GM12878 (cell line): Measurements from ENCODE around the gene PQBP1. TPM values are rescaled to one million over a fixed set of nuclear protein-coding genes. Genes with fewer than 3 reads are reported as not detected.
A peak's percentile ranks its signal among the peaks of the same experiment; 100 is the strongest.

Source experiments
- ATF7 ChIP-seq: fragments of 450-650 bp; IDR thresholded peaks from 2 replicates; pipeline ENCODE4 v1.6.1; 2016; ENCODE audit warnings: low read depth, mild to moderate bottlenecking
- BCLAF1 ChIP-seq: fragments of 450-650 bp; IDR thresholded peaks from 2 replicates; pipeline ENCODE4 v1.6.1; 2017; ENCODE audit warnings: antibody characterized with exemption, mild to moderate bottlenecking, moderate library complexity
- BHLHE40 ChIP-seq, 2 experiments: fragments of 450-650 bp in 1 of 2; IDR thresholded peaks; 2 replicates each; pipeline ENCODE4 v1.6.1; 2011 to 2017; ENCODE audit warnings: low read depth in 2 of 2, borderline replicate concordance in 1 of 2, improper control_type of control experiment in 1 of 2, low read length in 1 of 2, mild to moderate bottlenecking in 1 of 2
- CHD1 ChIP-seq: IDR thresholded peaks from 2 replicates; pipeline ENCODE4 v1.6.1; 2012; ENCODE audit warnings: low read depth, low read length, improper control_type of control experiment
- CHD2 ChIP-seq: IDR thresholded peaks from 2 replicates; pipeline ENCODE4 v1.6.1; 2011; ENCODE audit warnings: low read depth, low read length, improper control_type of control experiment, borderline replicate concordance
- ETV6 ChIP-seq, 2 experiments: fragments of 450-650 bp in 1 of 2; IDR thresholded peaks in 1 of 2; conservative IDR thresholded peaks in 1 of 2; 2 replicates each; pipeline ENCODE4 v1.6.1; 2014; ENCODE audit warnings: antibody characterized with exemption in 1 of 2, borderline replicate concordance in 1 of 2, low read depth in 1 of 2, mild to moderate bottlenecking in 1 of 2, moderate library complexity in 1 of 2
- FOXK2 ChIP-seq: fragments of 450-650 bp; IDR thresholded peaks from 2 replicates; pipeline ENCODE4 v1.6.1; 2017; ENCODE audit warnings: mild to moderate bottlenecking, moderate library complexity
- NFYB ChIP-seq: IDR thresholded peaks from 2 replicates; pipeline ENCODE4 v1.6.1; 2011; ENCODE audit warnings: low read depth, mild to moderate bottlenecking, low read length, improper control_type of control experiment, moderate library complexity; ENCODE audit not compliant: insufficient read depth
- PKNOX1 ChIP-seq: fragments of 450-650 bp; IDR thresholded peaks from 2 replicates; pipeline ENCODE4 v1.6.1; 2016; ENCODE audit warnings: mild to moderate bottlenecking
- POLR2A ChIP-seq: IDR thresholded peaks from 2 replicates; pipeline ENCODE4 v1.6.1; 2011; ENCODE audit warnings: low read depth, mild to moderate bottlenecking, low read length
- SMAD5 ChIP-seq: IDR thresholded peaks from 2 replicates; pipeline ENCODE4 v1.6.1; 2016; ENCODE audit warnings: antibody characterized with exemption, low read depth
- SREBF1 ChIP-seq: IDR thresholded peaks from 2 replicates; pipeline ENCODE4 v1.6.1; 2012; ENCODE audit warnings: mild to moderate bottlenecking, low read length
- TAF1 ChIP-seq: IDR thresholded peaks from 2 replicates; pipeline ENCODE4 v1.6.1; 2011; ENCODE audit warnings: mild to moderate bottlenecking, low read depth, low read length, borderline replicate concordance
- ZBTB40 ChIP-seq: fragments of 450-650 bp; IDR thresholded peaks from 2 replicates; pipeline ENCODE4 v1.6.1; 2016; ENCODE audit warnings: mild to moderate bottlenecking, moderate library complexity, borderline replicate concordance
- ZNF207 ChIP-seq: fragments of 450-650 bp; IDR thresholded peaks from 2 replicates; pipeline ENCODE4 v1.6.1; 2014; ENCODE audit warnings: antibody characterized with exemption, mild to moderate bottlenecking, borderline replicate concordance
- ZNF687 ChIP-seq: fragments of 450-650 bp; IDR thresholded peaks from 2 replicates; pipeline ENCODE4 v1.6.1; 2017; ENCODE audit warnings: mild to moderate bottlenecking, moderate library complexity
- ZZZ3 ChIP-seq: IDR thresholded peaks from 2 replicates; pipeline ENCODE4 v1.6.1; 2011; ENCODE audit warnings: low read depth; ENCODE audit not compliant: control insufficient read depth, insufficient read length
- polyA plus RNA-seq, 11 experiments: library from polyadenylated mRNA; depleted of rRNA in 4 of 11; unstranded in 6 of 11; stranded (reverse) in 5 of 11; fragments of >200 nt; fragmentation: Nextera tagmentation in 4 of 11; fragmentation: Illumina TruSeq in 1 of 11; extraction: Ambion mirVana in 4 of 11; extraction: Trizol in 1 of 11; gene quantifications; 1 replicate in 1 of 11; 2 replicates in 10 of 11; pipeline versions ENCODE4 v1.2.1 to v1.2.3, GENCODE V29; 2011 to 2016; ENCODE audit warnings: inconsistent platforms in 2 of 11, missing spikeins in 2 of 11, low read depth in 1 of 11
- total RNA-seq, 4 experiments: library from RNA; depleted of rRNA in 3 of 4; stranded (reverse); fragments of >200 nt in 3 of 4; fragmentation: Illumina TruSeq in 1 of 4; extraction: Trizol in 1 of 4; gene quantifications; 2 replicates each; pipeline versions ENCODE4 v1.2.1 to v1.2.3, GENCODE V29; 2013 to 2021

Gene PQBP1
- total and polyA plus RNA-seq, 10 of the 15 experiments (the other 5 are each of a cell fraction or from before 2014, with no cell fraction given), result 12.5 to 74.8 (median 68.5) TPM

- TF ChIP-seq BCLAF1 (peak; percentile 87), FOXK2 (peak; percentile 96), SMAD5 (peak; percentile 84; the same call in 1 of the 2 replicates), ATF7 (peak; percentile 99), CHD2 (peak; percentile 52; the same call in 1 of the 2 replicates), ZNF687 (0 out of 2 replicates have a peak, but pooled peaks have one; percentile 37), CHD1 (peak; percentile 96), BHLHE40 (IDR thresholded peaks at IDR 0.05; ENCODE audit: borderline replicate concordance in 1 of 2, low read depth in 2 of 2, low read length in 1 of 2) (peak; percentile 86 to 90), SREBF1 (peak; percentile 89), ZNF207 (0 out of 2 replicates have a peak, but pooled peaks have one; percentile 31), ETV6 (conservative IDR thresholded peaks at IDR 0.05 in 1 of 2, IDR thresholded peaks at IDR 0.05 in 1 of 2; ENCODE audit: borderline replicate concordance in 1 of 2, low read depth in 1 of 2) (no peak), PKNOX1 (peak; percentile 96), TAF1 (peak; percentile 44; the same call in 1 of the 2 replicates), ZBTB40 (no peak), ZZZ3 (no peak), NFYB (peak; percentile 71), POLR2A (peak; percentile 86)
Measured at GRCh38 chrX:48897625-48898306, at the start of gene PQBP1, which contains the start of gene TIMM17B (continued).
